ENCODE measurements around the gene SLC27A3. TPM values are rescaled to one million over a fixed set of nuclear protein-coding genes. Genes with fewer than 3 reads are reported as not detected.

Gene SLC27A3
- total and polyA plus RNA-seq, 11 donors = 7.9 to 37.1 (median 11.0) TPM

GRCh38 chr1:153795934-153796785, 21.0 kb downstream of the SLC27A3 start:
- no peaks in the 10 kb centered on the region for H3K9me3 ChIP-seq
- no peak for ATAC-seq
- TF ChIP-seq CTCF (IDR thresholded peaks at IDR 0.05) (no peak), POLR2A (IDR thresholded peaks at IDR 0.05) (no peak)
- H3K4me1 ChIP-seq = peaks cover 0 to 16% (median 3%) of the 10 kb centered on the region in 12 donors
- DNase-seq = peak in 1 of 5 donors; percentile 56
- no peak overlapping the region for H3K4me3 ChIP-seq
- H3K27ac ChIP-seq = no peak overlapping the region
- peaks cover 0 to 2% (median 0%) of the 10 kb centered on the region in 9 donors for H3K36me3 ChIP-seq
- intact Hi-C loops (cut with DNase I) = loop anchor here in 7 of 10 donors (2.0 to 10.0 kb wide), 7 partner anchors 149 to 479 kb away; partner anchors contain the start of genes DENND4B (in 5 of the 7), RAB13 (in 4 of the 7), HAX1 (in 2 of the 7) and CRTC2 (in 1 of the 7)
- H3K27me3 ChIP-seq = no peaks in the 10 kb centered on the region
- WGBS, 4 donors = 75 to 92% (median 87%) methylated on average over 6 to 9 of the region's 9 CpGs

GRCh38 chr1:153796786-153797659, 21.8 kb downstream of the SLC27A3 start:
- Histone ChIP-seq H3K9me3 (no peaks in the 10 kb centered on the region), H3K4me1 (peaks cover 0 to 9% (median 0%) of the 10 kb centered on the region in 12 donors), H3K27ac (no peak overlapping the region), H3K27me3 (no peaks in the 10 kb centered on the region), H3K36me3 (peaks cover 0 to 2% (median 0%) of the 10 kb centered on the region in 9 donors), H3K4me3 (no peak overlapping the region)
- DNase-seq (peak in 4 of 5 donors; percentile 76 to 83 (median 78)), ATAC-seq (peak; percentile 9 to 76 (median 61))
- intact Hi-C loops (cut with DNase I) = loop anchor here in 9 of 10 donors (1.0 to 10.0 kb wide), 9 partner anchors 148 to 478 kb away; partner anchors contain the start of genes RAB13 (in 9 of the 9), DENND4B (in 8 of the 9), HAX1 (in 2 of the 9) and CRTC2 (in 1 of the 9)
- TF ChIP-seq POLR2A (IDR thresholded peaks at IDR 0.05) (no peak), CTCF (IDR thresholded peaks at IDR 0.05) (peak; percentile 89 to 96 (median 92))
- 56 to 60% (median 59%) methylated on average over 26 of the region's 26 CpGs for WGBS, 4 donors

GRCh38 chr1:153798468-153798780, 23.2 kb downstream of the SLC27A3 start:
- Histone ChIP-seq H3K9me3 (no peaks in the 10 kb centered on the region), H3K27ac (no peak overlapping the region), H3K4me1 (peaks cover 0 to 17% (median 6%) of the 10 kb centered on the region in 12 donors), H3K36me3 (peaks cover 0 to 2% (median 0%) of the 10 kb centered on the region in 9 donors), H3K4me3 (no peak overlapping the region), H3K27me3 (no peaks in the 10 kb centered on the region)
- ATAC-seq (no peak), DNase-seq (no peak)
- WGBS, 4 donors = 63 to 79% (median 73%) methylated on average over 3 of the region's 3 CpGs
- no peak for TF ChIP-seq POLR2A (IDR thresholded peaks at IDR 0.05)
- no peak for TF ChIP-seq CTCF (IDR thresholded peaks at IDR 0.05)
- intact Hi-C loops (cut with DNase I) = loop anchor here in 7 of 10 donors (5.0 to 10.0 kb wide), 6 partner anchors 146 to 476 kb away; partner anchors contain the start of genes DENND4B (in 5 of the 7), HAX1 (in 2 of the 7), CRTC2 (in 1 of the 7) and RAB13 (in 1 of the 7)

All from heart left ventricle (tissue), 16 donors.